Measurements from ENCODE around the gene C1orf216.
"Not testable (repeated sequence)": the region's sequence is repeated elsewhere in the genome, so short reads cannot be mapped to it uniquely, and the experiment has no call there.

The C1orf216 gene

DNA sequence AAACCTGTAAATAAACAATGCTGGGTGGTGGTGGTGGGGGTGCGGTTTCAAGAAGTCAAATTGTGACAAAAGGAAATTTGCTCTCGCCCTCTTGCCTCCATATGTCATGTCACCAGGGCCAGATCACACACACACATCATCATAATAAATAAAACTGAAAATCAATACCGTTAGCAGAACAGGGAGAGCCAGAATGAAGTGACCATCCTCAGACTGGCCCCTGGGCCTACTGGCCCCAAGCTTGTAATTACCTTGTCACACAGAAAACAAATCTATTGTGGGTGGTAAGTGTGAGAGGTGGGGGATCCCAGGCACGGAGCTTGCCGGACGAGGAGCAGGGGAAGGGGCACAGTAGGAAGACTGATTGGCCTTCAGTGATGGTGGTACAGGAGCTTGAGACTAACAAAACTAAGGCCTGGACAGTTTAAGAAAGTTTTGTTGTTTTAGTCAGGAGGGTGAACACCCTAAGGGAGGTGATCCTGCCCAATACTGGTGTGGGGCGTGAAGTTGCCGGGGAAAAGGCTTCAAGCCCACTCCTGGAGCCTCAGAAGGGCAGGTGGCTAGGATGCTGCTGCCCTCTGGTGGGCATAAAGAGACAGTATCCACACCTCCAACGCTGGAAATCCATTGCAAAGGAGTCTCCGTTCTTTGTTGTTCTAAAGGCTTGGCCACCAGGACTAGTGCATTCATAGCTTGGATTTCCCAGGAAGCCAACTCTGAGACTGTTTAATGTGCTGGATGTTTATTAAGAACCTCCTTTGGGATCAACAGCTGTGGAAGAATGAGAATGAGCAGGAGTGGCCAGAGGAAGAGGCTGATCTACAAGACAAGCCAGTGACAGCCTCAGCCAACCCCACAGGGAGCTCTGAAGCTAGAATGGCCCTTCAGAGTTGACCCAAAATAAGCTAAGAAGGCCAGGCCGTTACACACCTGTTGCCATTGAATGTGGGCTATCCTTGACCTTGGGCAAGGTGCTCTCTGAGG lies 8.1 kb upstream of the C1orf216 start:
- FAIRE-seq (peak; percentile 40), DNase-seq (ENCODE audit: insufficient read length) (no peak)
- TF ChIP-seq POLR2AphosphoS5 (IDR thresholded peaks at IDR 0.05; ENCODE audit: low read depth, low read length) (no peak), POLR2A (IDR thresholded peaks at IDR 0.05; ENCODE audit: low read depth, low read length) (no peak), TAF1 (IDR thresholded peaks at IDR 0.05; ENCODE audit: borderline replicate concordance, low read depth, low read length) (no peak)

GRCh38 chr1:35725596-35725995 lies 6.9 kb upstream of the C1orf216 start:
- FAIRE-seq = no peak
- TF ChIP-seq POLR2A (IDR thresholded peaks at IDR 0.05; ENCODE audit: low read depth, low read length) = no peak
- no peak for TF ChIP-seq POLR2AphosphoS5 (IDR thresholded peaks at IDR 0.05; ENCODE audit: low read depth, low read length)
- no peak for TF ChIP-seq TAF1 (IDR thresholded peaks at IDR 0.05; ENCODE audit: borderline replicate concordance, low read depth, low read length)
- no peak for DNase-seq (ENCODE audit: insufficient read length)

DNA sequence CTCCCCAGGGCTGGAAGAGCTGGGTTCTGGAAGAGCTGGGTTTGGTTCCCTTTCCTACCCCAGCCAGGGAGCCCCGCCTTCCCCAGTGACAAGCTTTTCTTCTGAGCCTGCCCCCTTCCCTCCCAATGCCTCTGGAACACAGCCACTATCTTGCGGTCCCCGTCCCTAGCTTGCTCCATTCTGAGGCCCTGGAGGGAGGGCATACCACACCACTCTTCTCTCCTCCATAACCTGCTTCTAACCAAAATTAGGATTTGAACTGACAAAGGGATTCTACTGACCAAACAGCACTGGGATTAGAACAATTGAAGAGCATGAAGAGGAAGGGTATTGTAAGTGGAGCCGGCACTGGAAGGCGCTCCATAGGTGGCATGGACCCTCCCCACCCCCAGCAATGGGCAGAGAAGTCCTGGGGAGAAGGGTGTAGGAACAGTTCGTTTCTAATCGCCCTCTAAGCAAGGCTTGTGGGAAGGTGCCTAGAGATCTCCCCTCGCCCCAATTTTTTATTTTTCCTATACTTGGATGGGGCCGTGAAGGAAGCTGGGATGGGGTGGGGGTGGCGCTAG lies 690 bp downstream of the C1orf216 start:
- FAIRE-seq (no peak), DNase-seq (ENCODE audit: insufficient read length) (no peak)
- TF ChIP-seq TAF1 (IDR thresholded peaks at IDR 0.05; ENCODE audit: borderline replicate concordance, low read depth, low read length) = no peak
- TF ChIP-seq POLR2A (IDR thresholded peaks at IDR 0.05; ENCODE audit: low read depth, low read length) = no peak
- no peak for TF ChIP-seq POLR2AphosphoS5 (IDR thresholded peaks at IDR 0.05; ENCODE audit: low read depth, low read length)

DNA sequence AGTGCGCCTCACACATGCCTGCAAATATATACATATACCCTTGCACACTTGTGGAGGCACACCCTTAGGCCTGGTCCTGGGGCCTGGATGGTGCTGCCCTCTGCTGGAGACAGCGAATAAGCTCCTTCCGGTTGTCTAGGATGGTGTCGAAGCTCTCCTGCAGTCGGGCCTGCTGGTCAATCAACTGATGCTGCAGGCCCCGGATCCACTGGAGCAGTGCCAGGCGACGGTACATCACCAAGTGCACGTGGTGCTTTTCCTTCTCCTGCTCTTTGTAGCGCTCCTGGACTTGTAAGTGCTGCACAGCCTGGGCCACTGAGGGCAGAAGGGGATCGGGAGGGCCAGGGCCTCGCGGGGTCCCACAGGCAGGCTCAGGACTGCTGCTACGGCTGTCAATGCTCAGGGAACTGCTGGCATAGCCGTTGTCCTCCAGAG lies 3.1 kb downstream of the C1orf216 start:
- DNase-seq (ENCODE audit: insufficient read length) = peak; percentile 76
- FAIRE-seq = peak; percentile 82
- TF ChIP-seq POLR2A (IDR thresholded peaks at IDR 0.05; ENCODE audit: low read depth, low read length) (no peak), TAF1 (IDR thresholded peaks at IDR 0.05; ENCODE audit: borderline replicate concordance, low read depth, low read length) (no peak), POLR2AphosphoS5 (IDR thresholded peaks at IDR 0.05; ENCODE audit: low read depth, low read length) (no peak)

GRCh38 chr1:35714921-35715567 lies 3.6 kb downstream of the C1orf216 start:
- DNase-seq (ENCODE audit: insufficient read length) (no peak), FAIRE-seq (no peak)
- no peak for TF ChIP-seq TAF1 (IDR thresholded peaks at IDR 0.05; ENCODE audit: borderline replicate concordance, low read depth, low read length)
- no peak for TF ChIP-seq POLR2A (IDR thresholded peaks at IDR 0.05; ENCODE audit: low read depth, low read length)
- TF ChIP-seq POLR2AphosphoS5 (IDR thresholded peaks at IDR 0.05; ENCODE audit: low read depth, low read length) = no peak

- DNase-seq (ENCODE audit: insufficient read length); FAIRE-seq: not testable (repeated sequence)
These were observed 7.6 kb downstream of the C1orf216 start for GRCh38 chr1:35711098-35711497.

- no peak for TF ChIP-seq TAF1 (IDR thresholded peaks at IDR 0.05; ENCODE audit: borderline replicate concordance, low read depth, low read length)
- no peak for TF ChIP-seq POLR2A (IDR thresholded peaks at IDR 0.05; ENCODE audit: low read depth, low read length)
- no peak for TF ChIP-seq POLR2AphosphoS5 (IDR thresholded peaks at IDR 0.05; ENCODE audit: low read depth, low read length)
- DNase-seq (ENCODE audit: insufficient read length) (no peak), FAIRE-seq (no peak)
These were observed 9.7 kb downstream of the C1orf216 start for GRCh38 chr1:35708952-35709351.

DNA sequence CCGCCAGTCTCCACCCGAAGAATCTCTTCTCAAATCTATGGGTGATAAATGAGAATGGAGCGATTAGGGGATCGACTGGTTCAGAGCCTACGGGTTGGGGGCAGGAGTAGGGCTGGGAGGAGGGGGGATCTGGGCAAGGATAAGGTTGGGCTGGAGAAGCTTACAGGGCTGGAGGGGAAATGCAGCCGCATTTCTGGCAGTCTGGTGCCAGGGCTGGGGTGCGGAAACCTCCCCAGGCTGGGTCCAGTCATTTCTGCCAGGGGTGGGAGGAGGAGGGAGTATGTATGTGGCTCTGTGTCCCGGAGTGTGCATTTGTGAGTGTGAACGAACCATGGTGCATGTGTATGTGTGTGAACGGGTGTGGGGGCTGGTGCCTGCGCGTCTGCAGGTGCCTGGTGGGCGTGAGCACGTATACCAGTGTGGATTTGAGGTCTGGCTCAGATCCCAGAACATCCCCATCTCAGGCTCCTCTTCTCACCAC lies 10.2 kb downstream of the C1orf216 start:
- TF ChIP-seq TAF1 (IDR thresholded peaks at IDR 0.05; ENCODE audit: borderline replicate concordance, low read depth, low read length) (no peak), POLR2A (IDR thresholded peaks at IDR 0.05; ENCODE audit: low read depth, low read length) (no peak), POLR2AphosphoS5 (IDR thresholded peaks at IDR 0.05; ENCODE audit: low read depth, low read length) (no peak)
- DNase-seq (ENCODE audit: insufficient read length) = no peak
- no peak for FAIRE-seq

DNA sequence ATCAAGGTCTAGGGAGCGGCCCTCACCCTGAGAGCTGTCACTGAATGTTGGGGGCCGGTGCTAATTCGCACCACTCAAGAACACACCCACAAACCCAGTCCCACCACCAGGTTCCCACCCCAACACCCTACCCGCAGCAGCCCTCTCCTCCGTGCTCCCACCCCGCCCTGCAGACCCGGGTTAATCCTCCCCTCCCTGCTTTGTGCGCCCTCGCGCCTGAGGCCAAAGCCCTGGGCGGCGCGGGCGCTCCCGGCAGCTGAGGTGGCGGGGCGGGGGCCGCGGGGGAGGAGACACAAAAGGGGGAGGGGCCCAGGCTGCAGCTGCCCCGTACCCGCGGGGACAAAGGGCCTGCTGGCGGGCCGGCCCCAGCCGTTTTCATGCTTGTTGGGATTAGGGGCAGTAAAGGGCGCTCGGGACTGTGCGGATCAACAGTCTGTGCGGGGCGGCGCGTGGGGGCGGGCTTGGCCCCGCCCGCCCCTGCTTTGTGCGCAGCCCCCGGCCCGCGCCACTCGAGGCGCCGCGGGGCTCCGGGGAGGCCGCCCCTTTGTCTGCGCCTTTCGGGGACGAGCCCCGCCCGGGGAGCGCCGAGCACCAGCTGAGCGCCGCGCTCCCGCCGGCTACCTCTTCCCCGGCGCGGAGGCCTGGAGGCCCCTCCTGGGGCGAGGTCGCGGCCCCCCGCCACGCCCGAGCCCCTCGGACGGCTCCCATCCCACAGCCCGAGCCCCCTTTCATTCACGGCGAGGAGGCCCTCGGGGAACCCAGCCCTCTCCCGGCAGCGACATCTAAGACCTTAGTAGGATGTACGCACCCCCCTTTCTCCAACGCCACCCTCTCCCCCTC lies 10.9 kb downstream of the C1orf216 start:
- FAIRE-seq (no peak), DNase-seq (ENCODE audit: insufficient read length) (peak; percentile 45)
- TF ChIP-seq POLR2AphosphoS5 (IDR thresholded peaks at IDR 0.05; ENCODE audit: low read depth, low read length) (no peak), TAF1 (IDR thresholded peaks at IDR 0.05; ENCODE audit: borderline replicate concordance, low read depth, low read length) (no peak), POLR2A (IDR thresholded peaks at IDR 0.05; ENCODE audit: low read depth, low read length) (no peak)

DNA sequence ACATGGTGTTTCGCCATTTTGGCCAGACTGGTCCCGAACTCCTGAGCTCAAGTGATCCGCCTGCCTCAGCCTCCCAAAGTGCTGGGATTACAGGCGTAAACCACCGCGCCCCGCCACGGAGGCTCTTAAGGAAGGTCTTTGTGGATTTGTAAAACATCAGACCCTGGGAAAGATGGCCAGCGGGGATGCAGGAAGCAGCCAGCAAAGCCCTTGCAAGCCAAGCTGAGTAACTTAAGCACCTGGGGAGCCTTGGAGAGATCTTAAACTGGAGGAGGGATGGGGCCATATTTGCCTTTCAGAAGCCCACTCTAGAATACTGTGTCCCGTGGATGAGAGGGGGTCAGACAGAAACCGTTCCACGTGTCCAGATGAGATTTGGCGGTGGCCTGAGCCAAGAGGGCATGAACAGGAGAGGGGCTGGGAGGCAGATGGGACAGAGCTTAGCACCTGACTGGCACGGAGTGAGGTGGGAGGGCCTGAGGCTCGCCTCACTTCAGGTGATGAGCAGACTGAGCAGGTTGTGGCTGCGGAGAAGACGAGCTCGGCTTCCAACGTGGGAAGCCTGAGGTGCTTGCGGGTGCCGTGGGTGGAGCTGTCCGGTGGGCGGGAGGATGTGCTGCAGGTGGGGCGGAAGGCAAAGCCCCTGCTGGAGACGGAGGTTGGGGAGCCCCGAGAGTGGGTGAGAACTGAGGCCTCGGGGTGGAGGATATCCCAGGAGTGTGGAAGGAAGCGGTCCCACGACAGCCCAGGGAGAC lies 11.7 kb downstream of the C1orf216 start:
- TF ChIP-seq POLR2A (IDR thresholded peaks at IDR 0.05; ENCODE audit: low read depth, low read length) (no peak), TAF1 (IDR thresholded peaks at IDR 0.05; ENCODE audit: borderline replicate concordance, low read depth, low read length) (no peak), POLR2AphosphoS5 (IDR thresholded peaks at IDR 0.05; ENCODE audit: low read depth, low read length) (no peak)
- FAIRE-seq (no peak), DNase-seq (ENCODE audit: insufficient read length) (peak; percentile 29)
